Liver (tissue), 3 donors: ENCODE measurements around the gene TOR3A.

Experiments
- ATF3 ChIP-seq: IDR thresholded peaks from 2 replicates; pipeline ENCODE4 v1.6.1; 2016; ENCODE audit warnings: antibody characterized with exemption
- FOXA1 ChIP-seq: IDR thresholded peaks from 2 replicates; pipeline ENCODE4 v1.6.1; 2016; ENCODE audit warnings: antibody characterized with exemption
- GABPA ChIP-seq, 2 donors: IDR thresholded peaks in 1 of 2; conservative IDR thresholded peaks in 1 of 2; 2 replicates each; pipeline ENCODE4 v1.6.1; 2016; ENCODE audit warnings: antibody characterized with exemption in 2 of 2, mild to moderate bottlenecking in 1 of 2, moderate library complexity in 1 of 2
- NR2F2 ChIP-seq: IDR thresholded peaks from 2 replicates; pipeline ENCODE4 v1.6.1; 2016; ENCODE audit warnings: antibody characterized with exemption
- RAD21 ChIP-seq, 2 donors: IDR thresholded peaks; 2 replicates each; pipeline ENCODE4 v1.6.1; 2016; ENCODE audit warnings: antibody characterized with exemption in 2 of 2, mild to moderate bottlenecking in 2 of 2
- REST ChIP-seq: IDR thresholded peaks from 2 replicates; pipeline ENCODE4 v1.6.1; 2016; ENCODE audit warnings: antibody characterized with exemption, mild to moderate bottlenecking
- TAF1 ChIP-seq: conservative IDR thresholded peaks from 2 replicates; pipeline ENCODE4 v1.6.1; 2016; ENCODE audit warnings: antibody characterized with exemption, mild to moderate bottlenecking
- YY1 ChIP-seq: IDR thresholded peaks from 2 replicates; pipeline ENCODE4 v1.6.1; 2016; ENCODE audit warnings: antibody characterized with exemption, mild to moderate bottlenecking
- ZBTB33 ChIP-seq: IDR thresholded peaks from 2 replicates; pipeline ENCODE4 v1.6.1; 2016; ENCODE audit warnings: antibody characterized with exemption
- TF ChIP-seq, protein P1 (sequence below): fragments of 150-350 bp; IDR thresholded peaks from 2 replicates; pipeline ENCODE4 v1.5.1; 2017; ENCODE audit warnings: improper control_type of control experiment, low read depth, low read length; ENCODE audit not compliant: missing input control
- TF ChIP-seq, protein P2 (sequence below): IDR thresholded peaks from 2 replicates; pipeline ENCODE4 v1.6.1; 2016; ENCODE audit warnings: antibody characterized with exemption
- donor health status: healthy.
- donor health status: healthy.

DNA sequence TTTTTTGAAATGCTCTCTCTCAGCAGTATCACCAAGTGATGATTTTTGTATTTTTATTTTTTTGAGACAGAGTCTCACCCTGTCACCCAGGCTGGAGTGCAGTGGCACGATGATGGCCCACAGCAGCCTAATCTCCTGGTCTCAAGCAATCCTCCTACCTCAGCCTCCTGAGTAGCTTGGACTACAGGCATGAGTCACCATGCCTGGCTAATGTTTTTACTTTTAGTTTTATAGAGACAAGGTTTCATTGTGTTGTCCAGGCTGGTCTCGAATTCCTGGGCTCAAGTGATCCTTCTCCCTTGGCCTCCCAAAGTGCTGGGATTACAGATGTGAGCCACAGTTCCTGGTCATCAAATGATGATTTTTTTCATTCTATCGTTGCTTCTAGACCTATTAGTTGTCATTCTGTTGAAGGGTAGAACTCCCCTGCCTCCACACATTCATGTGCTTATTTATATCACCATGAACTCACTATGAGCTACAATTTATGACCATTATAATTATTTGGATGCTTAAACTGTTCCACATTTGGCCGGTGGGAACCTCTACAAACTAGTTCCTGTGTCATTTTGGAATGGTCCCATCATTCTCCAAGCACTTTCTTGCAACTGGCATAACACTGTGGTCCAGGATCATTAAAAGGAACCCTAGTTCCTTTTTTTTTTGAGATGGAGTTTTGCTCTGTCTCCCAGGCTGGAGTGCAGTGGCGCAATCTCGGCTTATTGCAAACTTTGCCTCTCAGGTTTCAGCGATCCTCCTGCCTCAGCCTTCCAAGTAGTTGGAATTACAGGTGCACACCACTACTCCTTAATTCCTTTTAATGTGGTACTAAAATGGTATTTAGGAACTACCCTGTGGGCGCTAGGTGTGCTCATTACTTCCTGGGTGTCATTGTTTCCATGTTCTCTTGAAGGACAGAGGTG lies 20.2 kb upstream of the TOR3A start:
- TF ChIP-seq NR2F2 (no peak), REST (no peak), FOXA1 (no peak), ATF3 (no peak), TAF1 (no peak), YY1 (no peak), GABPA (IDR thresholded peaks at IDR 0.05 in 1 of 2, conservative IDR thresholded peaks at IDR 0.05 in 1 of 2) (no peak), ZBTB33 (no peak), RAD21 (IDR thresholded peaks at IDR 0.05) (no peak)
- TF ChIP-seq, protein P1, sequence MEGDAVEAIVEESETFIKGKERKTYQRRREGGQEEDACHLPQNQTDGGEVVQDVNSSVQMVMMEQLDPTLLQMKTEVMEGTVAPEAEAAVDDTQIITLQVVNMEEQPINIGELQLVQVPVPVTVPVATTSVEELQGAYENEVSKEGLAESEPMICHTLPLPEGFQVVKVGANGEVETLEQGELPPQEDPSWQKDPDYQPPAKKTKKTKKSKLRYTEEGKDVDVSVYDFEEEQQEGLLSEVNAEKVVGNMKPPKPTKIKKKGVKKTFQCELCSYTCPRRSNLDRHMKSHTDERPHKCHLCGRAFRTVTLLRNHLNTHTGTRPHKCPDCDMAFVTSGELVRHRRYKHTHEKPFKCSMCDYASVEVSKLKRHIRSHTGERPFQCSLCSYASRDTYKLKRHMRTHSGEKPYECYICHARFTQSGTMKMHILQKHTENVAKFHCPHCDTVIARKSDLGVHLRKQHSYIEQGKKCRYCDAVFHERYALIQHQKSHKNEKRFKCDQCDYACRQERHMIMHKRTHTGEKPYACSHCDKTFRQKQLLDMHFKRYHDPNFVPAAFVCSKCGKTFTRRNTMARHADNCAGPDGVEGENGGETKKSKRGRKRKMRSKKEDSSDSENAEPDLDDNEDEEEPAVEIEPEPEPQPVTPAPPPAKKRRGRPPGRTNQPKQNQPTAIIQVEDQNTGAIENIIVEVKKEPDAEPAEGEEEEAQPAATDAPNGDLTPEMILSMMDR, result no peak
- TF ChIP-seq, protein P2, sequence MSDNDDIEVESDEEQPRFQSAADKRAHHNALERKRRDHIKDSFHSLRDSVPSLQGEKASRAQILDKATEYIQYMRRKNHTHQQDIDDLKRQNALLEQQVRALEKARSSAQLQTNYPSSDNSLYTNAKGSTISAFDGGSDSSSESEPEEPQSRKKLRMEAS, result no peak
